ENCODE data around the gene MED12L.
A peak's percentile ranks its signal among the peaks of the same experiment; 100 is the strongest.

The MED12L gene

GRCh38 chr3:151289445-151289844, 204.0 kb downstream of the MED12L start:
- H3F3A ChIP-seq (ENCODE audit: insufficient read depth, low read length), result no peaks in the 10 kb centered on the region
- H3K9ac ChIP-seq (ENCODE audit: low read length), result no peak overlapping the region
- H3K4me2 ChIP-seq (ENCODE audit: low read length), result no peak overlapping the region
- H3K27me3 ChIP-seq (ENCODE audit: insufficient read depth, low read length), result no peaks in the 10 kb centered on the region
- H3K36me3 ChIP-seq (ENCODE audit: insufficient read depth, low read length), result no peaks in the 10 kb centered on the region
- H3K27ac ChIP-seq (ENCODE audit: low read depth, low read length, poor library complexity, severe bottlenecking), result no peak overlapping the region
- TF ChIP-seq CTCF (IDR thresholded peaks at IDR 0.05; ENCODE audit: low read length) (no peak), EZH2 (IDR thresholded peaks at IDR 0.05; ENCODE audit: borderline replicate concordance, low read length) (no peak)
- no peaks in the 10 kb centered on the region for H3K79me2 ChIP-seq (ENCODE audit: insufficient read depth, low read length)
- H2AFZ ChIP-seq (ENCODE audit: low read length), result no peak overlapping the region
- H4K20me1 ChIP-seq (ENCODE audit: insufficient read depth, low read length), result no peaks in the 10 kb centered on the region
- H3K9me2 ChIP-seq (ENCODE audit: low read depth, low read length), result no peaks in the 10 kb centered on the region
- H3K4me1 ChIP-seq (ENCODE audit: insufficient read depth, low read length, severe bottlenecking), result no peaks in the 10 kb centered on the region
- no peaks in the 10 kb centered on the region for H3K9me3 ChIP-seq (ENCODE audit: low read length)
- H3K4me3 ChIP-seq (ENCODE audit: low read depth, low read length, poor library complexity, severe bottlenecking), result no peak overlapping the region

- Histone ChIP-seq H3K36me3 (ENCODE audit: insufficient read depth, low read length) (no peaks in the 10 kb centered on the region), H3K79me2 (ENCODE audit: insufficient read depth, low read length) (no peaks in the 10 kb centered on the region), H3K9me2 (ENCODE audit: low read depth, low read length) (no peaks in the 10 kb centered on the region), H3K9me3 (ENCODE audit: low read length) (no peaks in the 10 kb centered on the region), H2AFZ (ENCODE audit: low read length) (no peak overlapping the region), H3K27ac (ENCODE audit: low read depth, low read length, poor library complexity, severe bottlenecking) (no peak overlapping the region), H3K9ac (ENCODE audit: low read length) (no peak overlapping the region), H3K4me1 (ENCODE audit: insufficient read depth, low read length, severe bottlenecking) (no peaks in the 10 kb centered on the region), H3K27me3 (ENCODE audit: insufficient read depth, low read length) (no peaks in the 10 kb centered on the region), H3K4me3 (ENCODE audit: low read depth, low read length, poor library complexity, severe bottlenecking) (no peak overlapping the region), H3K4me2 (ENCODE audit: low read length) (no peak overlapping the region), H3F3A (ENCODE audit: insufficient read depth, low read length) (no peaks in the 10 kb centered on the region), H4K20me1 (ENCODE audit: insufficient read depth, low read length) (no peaks in the 10 kb centered on the region)
- TF ChIP-seq EZH2 (IDR thresholded peaks at IDR 0.05; ENCODE audit: borderline replicate concordance, low read length), result no peak
- TF ChIP-seq CTCF (IDR thresholded peaks at IDR 0.05; ENCODE audit: low read length), result peak; percentile 51; the same call in 1 of the 2 replicates
Measured at GRCh38 chr3:151290673-151291072, 205.2 kb downstream of the MED12L start.

- H4K20me1 ChIP-seq (ENCODE audit: insufficient read depth, low read length), result no peaks in the 10 kb centered on the region
- no peaks in the 10 kb centered on the region for H3F3A ChIP-seq (ENCODE audit: insufficient read depth, low read length)
- no peak overlapping the region for H3K9ac ChIP-seq (ENCODE audit: low read length)
- no peaks in the 10 kb centered on the region for H3K9me2 ChIP-seq (ENCODE audit: low read depth, low read length)
- no peak overlapping the region for H2AFZ ChIP-seq (ENCODE audit: low read length)
- H3K4me1 ChIP-seq (ENCODE audit: insufficient read depth, low read length, severe bottlenecking), result no peaks in the 10 kb centered on the region
- no peaks in the 10 kb centered on the region for H3K36me3 ChIP-seq (ENCODE audit: insufficient read depth, low read length)
- H3K27me3 ChIP-seq (ENCODE audit: insufficient read depth, low read length), result no peaks in the 10 kb centered on the region
- TF ChIP-seq EZH2 (IDR thresholded peaks at IDR 0.05; ENCODE audit: borderline replicate concordance, low read length) (no peak), CTCF (IDR thresholded peaks at IDR 0.05; ENCODE audit: low read length) (no peak)
- H3K4me2 ChIP-seq (ENCODE audit: low read length), result no peak overlapping the region
- no peaks in the 10 kb centered on the region for H3K79me2 ChIP-seq (ENCODE audit: insufficient read depth, low read length)
- H3K4me3 ChIP-seq (ENCODE audit: low read depth, low read length, poor library complexity, severe bottlenecking), result no peak overlapping the region
- H3K9me3 ChIP-seq (ENCODE audit: low read length), result no peaks in the 10 kb centered on the region
- no peak overlapping the region for H3K27ac ChIP-seq (ENCODE audit: low read depth, low read length, poor library complexity, severe bottlenecking)
Measured at GRCh38 chr3:151293127-151293526, 207.7 kb downstream of the MED12L start.
